ENCODE data around the gene CDH4. TPM values are rescaled to one million over a fixed set of nuclear protein-coding genes. Genes with fewer than 3 reads are reported as not detected.

CDH4 gene
- total RNA-seq, 6 experiments from 2014 or later, result 5.8 to 12.8 (median 10.9) TPM

- no peak for TF ChIP-seq CTCF (IDR thresholded peaks at IDR 0.05)
- peaks cover 20% of the 10 kb centered on the region for H3K36me3 Mint-ChIP-seq (ENCODE audit: low read depth)
These were observed 349.3 kb downstream of the CDH4 start for GRCh38 chr20:61601361-61601760.

GRCh38 chr20:61601853-61602252, 349.8 kb downstream of the CDH4 start:
- peaks cover 17% of the 10 kb centered on the region for H3K36me3 Mint-ChIP-seq (ENCODE audit: low read depth)
- TF ChIP-seq CTCF (IDR thresholded peaks at IDR 0.05), result no peak
- peaks cover 54% of the 10 kb centered on the region for H3K9me3 Mint-ChIP-seq
- H3K4me3 Mint-ChIP-seq, result no peak overlapping the region
- no peaks in the 10 kb centered on the region; the same call in 1 of the 2 replicates for H3K27me3 Mint-ChIP-seq (ENCODE audit: insufficient read depth)
- no peak overlapping the region for H3K27ac Mint-ChIP-seq
- no peaks in the 10 kb centered on the region for H3K4me1 Mint-ChIP-seq (ENCODE audit: low read depth)
- no peak for DNase-seq

More at GRCh38 chr20:61601361-61601760, 349.3 kb downstream of the CDH4 start:
- Mint-ChIP-seq H3K4me1 (ENCODE audit: low read depth) (no peaks in the 10 kb centered on the region), H3K27me3 (ENCODE audit: insufficient read depth) (no peaks in the 10 kb centered on the region; the same call in 1 of the 2 replicates), H3K27ac (no peak overlapping the region), H3K9me3 (peaks cover 55% of the 10 kb centered on the region), H3K4me3 (no peak overlapping the region)
- no peak for DNase-seq

- Mint-ChIP-seq H3K27ac (no peak overlapping the region), H3K4me1 (ENCODE audit: low read depth) (no peaks in the 10 kb centered on the region), H3K27me3 (ENCODE audit: insufficient read depth) (peaks cover 3% of the 10 kb centered on the region), H3K9me3 (peaks cover 50% of the 10 kb centered on the region), H3K4me3 (no peak overlapping the region), H3K36me3 (ENCODE audit: low read depth) (peaks cover 14% of the 10 kb centered on the region)
- no peak for DNase-seq
- no peak for TF ChIP-seq CTCF (IDR thresholded peaks at IDR 0.05)
These were observed 351.7 kb downstream of the CDH4 start for GRCh38 chr20:61603715-61604114.

GRCh38 chr20:61604549-61604948, 352.5 kb downstream of the CDH4 start:
- peaks cover 14% of the 10 kb centered on the region for H3K36me3 Mint-ChIP-seq (ENCODE audit: low read depth)
- peaks cover 51% of the 10 kb centered on the region for H3K9me3 Mint-ChIP-seq
- no peak for DNase-seq
- no peaks in the 10 kb centered on the region for H3K4me1 Mint-ChIP-seq (ENCODE audit: low read depth)
- H3K4me3 Mint-ChIP-seq, result no peak overlapping the region
- peaks cover 3% of the 10 kb centered on the region for H3K27me3 Mint-ChIP-seq (ENCODE audit: insufficient read depth)
- H3K27ac Mint-ChIP-seq, result no peak overlapping the region
- no peak for TF ChIP-seq CTCF (IDR thresholded peaks at IDR 0.05)

GRCh38 chr20:61605283-61605682, 353.2 kb downstream of the CDH4 start:
- TF ChIP-seq CTCF (IDR thresholded peaks at IDR 0.05), result no peak

More at GRCh38 chr20:61605283-61605682, 353.2 kb downstream of the CDH4 start:
- Mint-ChIP-seq H3K4me3 (no peak overlapping the region), H3K27me3 (ENCODE audit: insufficient read depth) (peaks cover 3% of the 10 kb centered on the region), H3K36me3 (ENCODE audit: low read depth) (peaks cover 14% of the 10 kb centered on the region), H3K27ac (no peak overlapping the region), H3K9me3 (peaks cover 53% of the 10 kb centered on the region), H3K4me1 (ENCODE audit: low read depth) (no peaks in the 10 kb centered on the region)
- no peak for DNase-seq
